GM18526 (cell line): ENCODE data around the gene TRIP12.

Experiments
- POLR2A ChIP-seq: IDR thresholded peaks from 3 replicates; pipeline ENCODE4 v1.6.1; 2011; ENCODE audit not compliant: insufficient read length; ENCODE audit errors: extremely low read depth

The TRIP12 gene

GRCh38 chr2:229858351-229858750 is 63.5 kb downstream of the TRIP12 start:
- TF ChIP-seq POLR2A, result no peak

GRCh38 chr2:229857634-229858033 is 64.2 kb downstream of the TRIP12 start:
- no peak for TF ChIP-seq POLR2A

- TF ChIP-seq POLR2A, result no peak
Observed at GRCh38 chr2:229856413-229856812, 65.4 kb downstream of the TRIP12 start.

- no peak for TF ChIP-seq POLR2A
Observed at GRCh38 chr2:229855116-229855515, 66.7 kb downstream of the TRIP12 start.

- no peak for TF ChIP-seq POLR2A
Observed at GRCh38 chr2:229852565-229852964, 69.2 kb downstream of the TRIP12 start.

GRCh38 chr2:229851870-229852269 is 69.9 kb downstream of the TRIP12 start:
- TF ChIP-seq POLR2A, result no peak

GRCh38 chr2:229849073-229849472 is 72.7 kb downstream of the TRIP12 start:
- TF ChIP-seq POLR2A, result no peak

GRCh38 chr2:229843613-229844012 is 78.2 kb downstream of the TRIP12 start:
- no peak for TF ChIP-seq POLR2A

GRCh38 chr2:229838729-229839128 is 83.1 kb downstream of the TRIP12 start:
- no peak for TF ChIP-seq POLR2A

GRCh38 chr2:229836847-229837246 is 85.0 kb downstream of the TRIP12 start:
- no peak for TF ChIP-seq POLR2A

GRCh38 chr2:229835596-229836283 is 86.1 kb downstream of the TRIP12 start:
- no peak for TF ChIP-seq POLR2A

- no peak for TF ChIP-seq POLR2A
Observed at GRCh38 chr2:229832510-229832898, 89.3 kb downstream of the TRIP12 start.

GRCh38 chr2:229831805-229832509 is 89.9 kb downstream of the TRIP12 start:
- TF ChIP-seq POLR2A, result no peak

- TF ChIP-seq POLR2A, result no peak
Observed at GRCh38 chr2:229825476-229825875, 96.3 kb downstream of the TRIP12 start.

GRCh38 chr2:229821316-229821715 is 100.5 kb downstream of the TRIP12 start:
- no peak for TF ChIP-seq POLR2A

GRCh38 chr2:229818230-229818629 is 103.6 kb downstream of the TRIP12 start:
- no peak for TF ChIP-seq POLR2A

- no peak for TF ChIP-seq POLR2A
Observed at GRCh38 chr2:229815858-229816257, 106.0 kb downstream of the TRIP12 start.
